Camera-type eye (tissue), 1 donor: Measurements from ENCODE around the gene GALR3. TPM values are rescaled to one million over a fixed set of nuclear protein-coding genes. Genes with fewer than 3 reads are reported as not detected.

Experiments
- total RNA-seq: library from RNA; depleted of rRNA; stranded (reverse); fragments of >200 nt; gene quantifications from one replicate; pipeline ENCODE4 v1.2.3, GENCODE V29; 2014

The GALR3 gene
- not detected for total RNA-seq

GRCh38 chr22:37823134-37823985 is at the start of gene GALR3:
GALR3 (plus strand) TSS chr22:37823382; CDS start chr22:37823407, 25 bp downstream.

DNA sequence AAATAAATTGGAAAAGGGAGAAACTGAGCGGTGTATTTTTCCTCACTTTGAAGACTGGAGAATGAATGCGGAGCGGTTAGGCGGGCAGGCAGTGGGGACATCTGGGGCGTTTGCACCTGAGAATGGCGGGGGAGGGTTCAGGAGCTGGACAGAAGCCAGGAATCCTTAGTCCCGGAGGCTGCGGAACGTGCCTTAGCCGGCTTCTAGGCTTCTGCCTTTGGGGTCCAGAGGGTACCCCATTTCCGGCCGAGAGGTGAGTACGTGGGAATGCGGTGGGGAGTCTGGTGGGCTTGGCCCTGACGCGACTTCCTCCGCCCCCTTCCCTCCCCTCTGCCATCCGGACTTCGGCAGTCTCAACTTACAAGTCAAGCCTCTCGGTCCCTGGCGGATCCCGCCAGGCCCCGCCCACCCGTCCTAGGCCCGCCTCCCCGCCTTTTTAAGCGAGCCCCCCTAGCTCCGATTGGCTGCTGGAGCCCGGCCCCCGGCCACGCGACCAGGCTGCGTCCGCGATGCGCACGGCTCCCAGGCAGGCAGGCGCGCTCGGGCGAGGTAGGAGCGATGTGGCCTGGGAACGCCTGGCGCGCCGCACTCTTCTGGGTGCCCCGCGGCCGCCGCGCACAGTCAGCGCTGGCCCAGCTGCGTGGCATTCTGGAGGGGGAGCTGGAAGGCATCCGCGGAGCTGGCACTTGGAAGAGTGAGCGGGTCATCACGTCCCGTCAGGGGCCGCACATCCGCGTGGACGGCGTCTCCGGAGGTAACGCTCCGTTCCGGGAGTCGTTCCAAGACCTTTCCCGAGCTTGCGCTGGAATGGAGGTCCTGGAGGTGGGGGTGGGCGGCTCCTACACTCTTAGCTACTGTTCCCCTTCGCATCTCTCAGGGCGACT is 15.5 kb upstream of the GALR3 start, which contains the start of gene GCAT:
TSS of gene GCAT (plus strand) at position 525 of the 884 bp plus-strand sequence. CDS start at position 559, 34 bp downstream.

DNA sequence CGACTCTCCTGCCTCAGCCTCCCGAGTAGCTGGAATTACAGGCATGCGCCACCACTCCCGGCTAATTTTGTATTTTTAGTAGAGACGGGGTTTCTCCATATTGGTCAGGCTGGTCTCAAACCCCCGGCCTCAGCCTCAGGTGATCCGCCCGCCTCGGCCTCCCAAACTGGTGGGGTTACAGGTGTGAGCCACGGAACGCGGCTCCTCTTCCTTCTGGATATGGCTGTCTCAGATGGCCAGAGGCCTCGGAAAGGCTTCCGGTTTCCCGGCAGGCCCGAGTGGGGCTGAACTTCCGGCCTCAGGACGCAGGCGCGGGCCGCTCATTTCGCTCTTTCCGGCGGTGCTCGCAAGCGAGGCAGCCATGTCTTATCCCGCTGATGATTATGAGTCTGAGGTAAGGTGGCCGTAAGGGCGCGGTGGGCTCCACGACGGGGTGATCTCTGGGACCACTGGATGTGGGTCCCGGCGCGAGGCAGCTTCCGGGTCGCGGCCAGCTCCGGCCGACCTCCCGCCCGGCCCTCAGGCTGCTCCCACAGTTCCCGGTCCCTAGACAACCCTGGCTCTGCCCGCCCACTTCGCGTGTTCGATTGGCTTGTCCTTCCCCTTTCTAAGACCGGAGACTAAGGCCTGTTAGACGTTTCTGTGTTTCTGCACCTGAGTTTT is 26.0 kb downstream of the GALR3 start, which contains the start of gene EIF3L:
TSS of gene EIF3L (plus strand) at position 331 of the 663 bp plus-strand sequence. CDS start at position 362, 31 bp downstream.

Other genes starting within 250 kb of the GALR3 start
- gene LGALS2, start 243.3 kb upstream of the GALR3 start, total RNA-seq, result 2.0 TPM
- gene GGA1, start 214.5 kb upstream of the GALR3 start, total RNA-seq, result 54.9 TPM
- 7.3 TPM for gene SH3BP1, start 183.7 kb upstream of the GALR3 start, total RNA-seq
- gene PDXP, start 164.7 kb upstream of the GALR3 start, total RNA-seq, result 24.4 TPM
- gene LGALS1, start 147.7 kb upstream of the GALR3 start, total RNA-seq, result 510 TPM
- gene NOL12, start 137.0 kb upstream of the GALR3 start, total RNA-seq, result 24.6 TPM
- gene TRIOBP, start 126.3 kb upstream of the GALR3 start, total RNA-seq, result 83.3 TPM
- 15.8 TPM for gene GCAT, start 15.4 kb upstream of the GALR3 start, total RNA-seq
- 41.6 TPM for gene ANKRD54, start 21.0 kb downstream of the GALR3 start, total RNA-seq
- 485 TPM for gene EIF3L, start 26.0 kb downstream of the GALR3 start, total RNA-seq
- gene MICALL1, start 82.9 kb downstream of the GALR3 start, total RNA-seq, result 20.8 TPM
- gene C22orf23, start 130.2 kb downstream of the GALR3 start, total RNA-seq, result not detected
- gene POLR2F, start 130.3 kb downstream of the GALR3 start, total RNA-seq, result 32.8 TPM
- 14.1 TPM for gene SOX10, start 161.2 kb downstream of the GALR3 start, total RNA-seq
- 33.2 TPM for gene PICK1, start 234.0 kb downstream of the GALR3 start, total RNA-seq